PC-3 (cell line): ENCODE results near the gene YTHDF1. TPM values are rescaled to one million over a fixed set of nuclear protein-coding genes. Genes with fewer than 3 reads are reported as not detected.

Experiments used
- ATAC-seq: fragments of 200-7000 bp; cut with Tn5 transposase; 2 replicates; pipeline ENCODE4 v1.9.1; 2020; ENCODE audit warnings: mild to moderate bottlenecking, moderate library complexity
- BruUV-seq: library from RNA; stranded (reverse); fragments of 400-500 nt; replicated peaks from 2 replicates; lab custom pipeline; 2021; lab: Mats Ljungman, UMichigan
- CTCF ChIA-PET: fragments of 300-600 bp; sonication (Branson Sonifier 250); formaldehyde crosslinking; loops from one replicate; lab custom pipeline; 2022; ENCODE audit warnings: antibody characterized with exemption; lab: Charles Lee
- POLR2A ChIA-PET: fragments of 300-600 bp; sonication (Branson Sonifier 250); formaldehyde crosslinking; loops from one replicate; lab custom pipeline; 2022; ENCODE audit warnings: antibody characterized with exemption; ENCODE audit not compliant: unreplicated experiment; lab: Charles Lee
- DNase-seq: peaks from one replicate; pipeline ENCODE4 v3.0.0-alpha.2; 2015
- H2AFZ ChIP-seq: fragments of 300-600 bp; sonication (generic); 2 replicates; pipeline ENCODE4 v1.6.0; 2016; ENCODE audit warnings: antibody characterized with exemption, low read length
- H3F3A ChIP-seq: fragments of 300-600 bp; sonication (generic); one replicate; pipeline ENCODE4 v1.6.0; 2017; ENCODE audit warnings: antibody characterized with exemption, low read length, control low read depth, mild to moderate bottlenecking; ENCODE audit not compliant: unreplicated experiment
- H3K27ac ChIP-seq: fragments of 300-600 bp; sonication (generic); 2 replicates; pipeline ENCODE4 v1.5.1; 2016; ENCODE audit warnings: mild to moderate bottlenecking, low read length
- H3K27me3 ChIP-seq: fragments of 300-600 bp; sonication (generic); 2 replicates; pipeline ENCODE4 v1.6.1; 2016; ENCODE audit warnings: low read length, mixed read lengths
- H3K36me3 ChIP-seq: fragments of 300-600 bp; sonication (generic); 2 replicates; pipeline ENCODE4 v1.6.1; 2016; ENCODE audit warnings: low read depth, mixed run types, low read length, mixed read lengths
- H3K4me1 ChIP-seq: fragments of 300-600 bp; sonication (generic); 2 replicates; pipeline ENCODE4 v1.5.1; 2016; ENCODE audit warnings: low read length; ENCODE audit not compliant: insufficient read depth
- H3K4me2 ChIP-seq: fragments of 300-600 bp; sonication (generic); 2 replicates; pipeline ENCODE4 v1.6.0; 2016; ENCODE audit warnings: low read length
- H3K4me3 ChIP-seq: fragments of 300-600 bp; sonication (generic); 2 replicates; pipeline ENCODE4 v1.5.1; 2016; ENCODE audit warnings: mild to moderate bottlenecking, low read length, mixed read lengths
- H3K79me2 ChIP-seq: fragments of 300-600 bp; sonication (generic); 2 replicates; pipeline ENCODE4 v1.6.1; 2017; ENCODE audit warnings: low read length, mixed read lengths
- H3K9ac ChIP-seq: fragments of 300-600 bp; sonication (generic); 2 replicates; pipeline ENCODE4 v1.6.0; 2016; ENCODE audit warnings: mild to moderate bottlenecking, low read length
- H3K9me2 ChIP-seq: fragments of 300-600 bp; sonication (generic); replicated peaks from 2 replicates; pipeline ENCODE4 v1.6.1; 2016; ENCODE audit warnings: mixed run types, low read length, mixed read lengths
- H3K9me3 ChIP-seq: fragments of 300-600 bp; sonication (generic); 2 replicates; pipeline ENCODE4 v1.6.1; 2016; ENCODE audit warnings: low read length, mixed read lengths
- H4K20me1 ChIP-seq: fragments of 300-600 bp; sonication (generic); 2 replicates; pipeline ENCODE4 v1.6.1; 2016; ENCODE audit warnings: low read length, mixed read lengths
- CTCF ChIP-seq: fragments of 300-600 bp; sonication (generic); conservative IDR thresholded peaks from 2 replicates; pipeline ENCODE4 v1.5.1; 2017; ENCODE audit warnings: antibody characterized with exemption, low read depth, mild to moderate bottlenecking, low read length
- EZH2 ChIP-seq: fragments of 300-600 bp; sonication (generic); IDR thresholded peaks from one replicate; pipeline ENCODE4 v1.6.1; 2017; ENCODE audit warnings: antibody characterized with exemption, mild to moderate bottlenecking, low read length; ENCODE audit not compliant: unreplicated experiment
- EZH2phosphoT487 ChIP-seq: fragments of 300-600 bp; sonication (generic); IDR thresholded peaks from 2 replicates; pipeline ENCODE4 v1.6.1; 2018; ENCODE audit warnings: mild to moderate bottlenecking, antibody characterized with exemption, low read length, borderline replicate concordance
- intact Hi-C: fragments of 100-400 bp; cut with micrococcal nuclease; formaldehyde crosslinking; loops from 2 replicates; pipeline ENCODE4 v1.9.0; 2023
- total RNA-seq: library from RNA; depleted of rRNA; stranded (reverse); fragments of >200 nt; gene quantifications from 2 replicates; pipeline ENCODE4 v1.2.3, GENCODE V29; 2014

The YTHDF1 gene
- total RNA-seq, 1 experiment from 2014 or later: 30.0 TPM

DNA sequence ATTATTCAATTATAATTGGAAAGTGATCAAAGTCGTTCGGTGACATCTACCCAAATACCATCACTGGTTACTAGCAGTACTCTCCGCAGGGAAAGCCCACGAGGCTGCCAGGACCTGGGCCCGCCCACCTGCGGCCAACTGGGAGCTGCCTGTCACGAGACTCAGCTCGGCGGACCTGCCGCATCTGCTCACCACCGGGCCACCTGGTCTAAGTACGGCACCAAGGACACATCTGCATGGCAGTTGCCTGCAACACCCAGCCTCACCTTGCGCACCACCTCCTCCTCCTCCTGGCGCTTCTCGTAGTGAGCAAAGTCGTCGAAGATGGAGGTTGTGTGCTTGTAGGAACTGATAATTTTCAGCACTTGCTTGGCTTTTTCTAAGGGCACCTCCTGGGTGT is 13.9 kb downstream of the YTHDF1 start:
- Histone ChIP-seq H3K4me1 (peaks cover 21% of the 10 kb centered on the region), H3K9me3 (no peaks in the 10 kb centered on the region), H3K27ac (no peak overlapping the region), H3K4me3 (no peak overlapping the region), H3K36me3 (peaks cover 56% of the 10 kb centered on the region), H3K4me2 (no peak overlapping the region), H4K20me1 (peaks cover 91% of the 10 kb centered on the region), H3K79me2 (peaks cover 100% of the 10 kb centered on the region), H3K27me3 (no peaks in the 10 kb centered on the region), H3K9me2 (no peaks in the 10 kb centered on the region), H2AFZ (no peak overlapping the region), H3F3A (no peaks in the 10 kb centered on the region), H3K9ac (no peak overlapping the region)
- POLR2A ChIA-PET: no interaction called here
- intact Hi-C loops: no loop called here
- CTCF ChIA-PET: no interaction called here
- ATAC-seq (no peak), DNase-seq (no peak)
- TF ChIP-seq EZH2 (no peak), CTCF (no peak), EZH2phosphoT487 (no peak)
- no TSS peak for BruUV-seq

GRCh38 chr20:63198606-63199005 is 17.3 kb downstream of the YTHDF1 start:
- CTCF ChIA-PET: interaction anchor here (0.7 to 2.6 kb wide), 5 partner anchors 16 to 351 kb away, joined by 3 to 14 read pairs (median 4); no protein-coding TSS in a partner anchor
- H3K27ac ChIP-seq: no peak overlapping the region
- peaks cover 31% of the 10 kb centered on the region for H3K4me1 ChIP-seq
- intact Hi-C loops: no loop called here
- BruUV-seq: no TSS peak
- H3K9me2 ChIP-seq: no peaks in the 10 kb centered on the region
- no peak for TF ChIP-seq CTCF
- no peak for TF ChIP-seq EZH2
- no peak for TF ChIP-seq EZH2phosphoT487
- H3K79me2 ChIP-seq: peaks cover 88% of the 10 kb centered on the region
- peaks cover 50% of the 10 kb centered on the region for H3K36me3 ChIP-seq
- POLR2A ChIA-PET: interaction anchor here (0.6 kb wide), 1 partner anchor 597 kb away, joined by 3 read pairs; no protein-coding TSS in a partner anchor
- peaks cover 7% of the 10 kb centered on the region for H3F3A ChIP-seq
- H3K9ac ChIP-seq: no peak overlapping the region
- no peaks in the 10 kb centered on the region for H3K9me3 ChIP-seq
- no peak overlapping the region for H2AFZ ChIP-seq
- ATAC-seq (no peak), DNase-seq (no peak)
- no peak overlapping the region for H3K4me3 ChIP-seq
- H3K27me3 ChIP-seq: no peaks in the 10 kb centered on the region
- no peak overlapping the region for H3K4me2 ChIP-seq
- H4K20me1 ChIP-seq: peaks cover 91% of the 10 kb centered on the region

GRCh38 chr20:63196768-63197470 is 19.0 kb downstream of the YTHDF1 start:
- ATAC-seq: peak; percentile 19; the same call in 1 of the 2 replicates
- peaks cover 74% of the 10 kb centered on the region for H4K20me1 ChIP-seq
- H3K27me3 ChIP-seq: no peaks in the 10 kb centered on the region
- peaks cover 34% of the 10 kb centered on the region; the same call in 1 of the 2 replicates for H3K36me3 ChIP-seq
- H3F3A ChIP-seq: peaks cover 7% of the 10 kb centered on the region
- no peak for TF ChIP-seq CTCF
- TF ChIP-seq EZH2phosphoT487: no peak
- TF ChIP-seq EZH2: no peak
- no peak for DNase-seq
- H3K9me3 ChIP-seq: no peaks in the 10 kb centered on the region
- peak overlapping the region; percentile 17 for H3K4me2 ChIP-seq
- no peak overlapping the region for H3K4me3 ChIP-seq
- peaks cover 31% of the 10 kb centered on the region for H3K4me1 ChIP-seq
- ChIA-PET POLR2A (no interaction called here), CTCF (interaction anchor here (2.6 kb wide), 1 partner anchor 26 kb away, joined by 14 read pairs; no protein-coding TSS in a partner anchor)
- intact Hi-C loops: loop anchor here (1.0 kb wide), 1 partner anchor 19 kb away; the partner anchor contains the start of gene YTHDF1
- H2AFZ ChIP-seq: no peak overlapping the region
- H3K9ac ChIP-seq: no peak overlapping the region
- H3K9me2 ChIP-seq: no peaks in the 10 kb centered on the region
- peak overlapping the region; percentile 41 for H3K27ac ChIP-seq
- BruUV-seq: no TSS peak
- peaks cover 71% of the 10 kb centered on the region for H3K79me2 ChIP-seq
